Suprapubic skin (tissue), 4 donors: ENCODE measurements around the gene CLEC14A.

ENCODE experiments used
- CTCF ChIP-seq, 2 donors: fragments of 200-600 bp in 1 of 2; fragments of 450-650 bp in 1 of 2; sonication (generic) in 1 of 2; IDR thresholded peaks; one replicate each; pipeline ENCODE4 v1.5.1; 2016 to 2019; ENCODE audit warnings: antibody characterized with exemption in 2 of 2, mild to moderate bottlenecking in 1 of 2, moderate library complexity in 1 of 2
- EP300 ChIP-seq: sonication (generic); formaldehyde crosslinking; IDR thresholded peaks from one replicate; pipeline ENCODE4 v1.6.1; 2017; ENCODE audit warnings: antibody characterized with exemption
- POLR2A ChIP-seq, 2 donors: fragments of 450-650 bp; IDR thresholded peaks; one replicate each; pipeline ENCODE4 v1.6.1; 2017; ENCODE audit warnings: antibody characterized with exemption in 2 of 2, mild to moderate bottlenecking in 2 of 2, moderate library complexity in 2 of 2
- POLR2AphosphoS5 ChIP-seq, 3 donors: sonication (generic); formaldehyde crosslinking; IDR thresholded peaks; one replicate each; pipeline ENCODE4 v1.6.1; 2017; ENCODE audit warnings: antibody characterized with exemption in 3 of 3

- TF ChIP-seq CTCF (IDR thresholded peaks at IDR 0.05) (no peak), EP300 (no peak), POLR2A (IDR thresholded peaks at IDR 0.05) (no peak), POLR2AphosphoS5 (IDR thresholded peaks at IDR 0.05) (no peak)
These were observed 29.5 kb downstream of the CLEC14A start for GRCh38 chr14:38226366-38226765.
